Heart right ventricle (tissue), 16 donors: ENCODE data around the gene ZDHHC11. TPM values are rescaled to one million over a fixed set of nuclear protein-coding genes. Genes with fewer than 3 reads are reported as not detected.

Experiments
- ATAC-seq, 8 donors: fragments of 200-7000 bp; cut with Tn5 transposase; one replicate each; pipeline ENCODE4 v1.9.1; 2020; ENCODE audit warnings: mild to moderate bottlenecking in 8 of 8, moderate library complexity in 8 of 8, moderate number of reproducible peaks in 1 of 8
- DNase-seq, 2 donors: peaks; one replicate each; pipeline ENCODE4 v3.0.0-alpha.2; 2020
- H3K27ac ChIP-seq, 10 donors: fragments of 200-600 bp; sonication (generic) in 2 of 10; one replicate each; pipeline versions ENCODE4 v1.5.0 to v1.8.0; 2020 to 2022; ENCODE audit warnings: mild to moderate bottlenecking in 3 of 10
- H3K27me3 ChIP-seq, 7 donors: fragments of 200-600 bp; one replicate each; pipeline ENCODE4 v1.8.0; 2021 to 2022; ENCODE audit warnings: mild to moderate bottlenecking in 2 of 7
- H3K36me3 ChIP-seq, 9 donors: fragments of 200-600 bp; sonication (generic) in 1 of 9; one replicate each; pipeline versions ENCODE4 v1.5.0 to v1.8.0; 2020 to 2022; ENCODE audit warnings: mild to moderate bottlenecking in 2 of 9
- H3K4me1 ChIP-seq, 9 donors: fragments of 200-600 bp; sonication (generic) in 1 of 9; one replicate each; pipeline versions ENCODE4 v1.5.0 to v1.8.0; 2020 to 2022; ENCODE audit warnings: mild to moderate bottlenecking in 4 of 9
- H3K4me3 ChIP-seq, 10 donors: fragments of 200-600 bp; sonication (generic) in 2 of 10; one replicate each; pipeline versions ENCODE4 v1.5.0 to v1.8.0; 2020 to 2022; ENCODE audit warnings: mild to moderate bottlenecking in 7 of 10, moderate library complexity in 2 of 10
- H3K9me3 ChIP-seq, 11 donors: fragments of 200-600 bp in 10 of 11; sonication (generic) in 2 of 11; one replicate each; pipeline versions ENCODE4 v1.5.0 to v1.8.0; 2013 to 2022; ENCODE audit warnings: mild to moderate bottlenecking in 2 of 11, control low read depth in 1 of 11, moderate library complexity in 1 of 11
- WGBS, 2 donors: extraction: QIAGEN DNeasy Blood & Tissue Kit; methylation state at CpG; one replicate each; pipeline ENCODE4 v1.1.7; 2013; ENCODE audit warnings: inconsistent platforms in 1 of 2; 5-methylcytosine and 5-hydroxymethylcytosine counted together
- intact Hi-C, 10 donors: fragments of 100-400 bp; cut with DNase I; formaldehyde crosslinking; loops; one replicate each; pipeline versions ENCODE4 v1.11.1 to v1.14.2; 2022
- polyA plus RNA-seq, 2 donors: library from polyadenylated mRNA; stranded (reverse); fragments of 200-250 nt; gene quantifications; one replicate each; pipeline ENCODE4 v1.2.3, GENCODE V29; 2013
- total RNA-seq, 10 donors: library from RNA; stranded (reverse); fragmentation: NEBNext Ultra II Directional in 3 of 10; extraction: Animal tissue kit (Norgen Biotek cat#: 25700) in 3 of 10; gene quantifications; one replicate each; pipeline versions ENCODE4 v1.2.1 to v1.2.4, GENCODE V29; 2021 to 2023
- TF ChIP-seq, protein P1 (sequence below), 9 donors: fragments of 200-600 bp; sonication (generic) in 2 of 9; IDR thresholded peaks; one replicate each; pipeline versions ENCODE4 v1.5.0 to v1.8.0; 2021 to 2022; ENCODE audit warnings: antibody characterized with exemption in 9 of 9, mild to moderate bottlenecking in 5 of 9, moderate library complexity in 1 of 9
- donor health status: Arrhythmogenic right ventricular cardiomyopathy.
- donor health status: ischemic (EF 13 %, LVEDD 7.1; RV severe dilation, severe dysfunction).
- donor health status: healthy with polysubstance abuse.
- donor health status: DM: no; HTN: yes; CAD: no.
- donor health status: DM: no; HTN: no; CAD: no.
- donor health status: ischemic (EF 25% LVEDD 6.9; RV normal size, moderate dysfunction).
- donor health status: ischemic (EF 25% LVEDD 5.7; RV mildly dilated, moderate dysfunction).
- donor health status: healthy.
- donor health status: DM: yes; HTN: yes; CAD: no.
- donor health status: Ischemic cardiomyopathy.
- donor health status: ischemic (EF 35%, LVEDD 5.7; RV mildly dilated, moderate dysfunction).
- donor health status: nonischemic (EF 11% LVEDD 7.7; RV severe dilation, severe dysfunction).
- donor health status: DM: yes; HTN: yes; CAD: no.
- donor health status: PGD.
- donor health status: ischemic (EF 29% LVEDD 5.4; RV normal size, mild dysfunction).
- donor health status: nonischemic (EF 23%, LVEDD 6.1; RV moderate dilation, normal function).

The ZDHHC11 gene
- total and polyA plus RNA-seq, 12 donors: 7.8 to 54.7 (median 21.1) TPM

DNA sequence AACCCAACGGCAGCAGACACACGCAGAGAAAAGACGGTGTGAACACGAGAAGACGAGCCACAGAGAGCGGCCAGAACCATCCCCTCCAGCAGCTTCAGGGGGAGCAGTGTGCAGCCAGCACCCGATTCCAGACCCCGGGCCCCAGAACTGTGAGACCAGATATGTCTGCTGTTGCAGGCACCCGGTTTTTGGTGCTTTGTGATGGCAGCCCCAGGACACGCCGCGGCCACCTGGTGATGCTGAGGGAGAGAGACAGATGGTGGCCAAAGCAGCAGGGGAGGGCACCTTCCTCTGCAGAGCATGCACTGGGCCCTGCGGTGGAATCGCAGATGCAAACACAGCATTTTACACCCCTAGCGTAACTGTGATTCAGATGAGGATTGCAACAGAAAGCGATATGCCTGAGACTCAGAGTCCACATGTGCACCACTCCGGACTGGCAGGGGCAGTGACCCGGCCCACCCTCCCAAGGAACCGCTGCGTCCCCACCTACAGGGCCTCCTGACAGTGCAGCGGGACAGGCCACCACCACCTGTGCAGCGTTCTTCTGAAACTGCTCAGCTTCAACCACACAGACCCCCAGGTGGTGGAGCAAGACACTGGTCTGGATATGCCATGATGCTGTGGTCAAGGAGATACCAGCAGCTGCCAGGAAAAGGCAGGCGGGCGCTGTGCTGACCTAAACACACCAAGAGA, 90.3 kb downstream of the ZDHHC11 start:
- Histone ChIP-seq H3K4me3 (no peak overlapping the region), H3K36me3 (peaks cover 0 to 17% (median 0%) of the 10 kb centered on the region in 9 donors), H3K4me1 (peaks cover 23 to 55% (median 38%) of the 10 kb centered on the region in 9 donors), H3K27me3 (no peaks in the 10 kb centered on the region), H3K27ac (peak overlapping the region in 3 of 10 donors; percentile 83 to 89 (median 88)), H3K9me3 (peaks cover 0 to 4% (median 0%) of the 10 kb centered on the region in 11 donors)
- TF ChIP-seq, protein P1, sequence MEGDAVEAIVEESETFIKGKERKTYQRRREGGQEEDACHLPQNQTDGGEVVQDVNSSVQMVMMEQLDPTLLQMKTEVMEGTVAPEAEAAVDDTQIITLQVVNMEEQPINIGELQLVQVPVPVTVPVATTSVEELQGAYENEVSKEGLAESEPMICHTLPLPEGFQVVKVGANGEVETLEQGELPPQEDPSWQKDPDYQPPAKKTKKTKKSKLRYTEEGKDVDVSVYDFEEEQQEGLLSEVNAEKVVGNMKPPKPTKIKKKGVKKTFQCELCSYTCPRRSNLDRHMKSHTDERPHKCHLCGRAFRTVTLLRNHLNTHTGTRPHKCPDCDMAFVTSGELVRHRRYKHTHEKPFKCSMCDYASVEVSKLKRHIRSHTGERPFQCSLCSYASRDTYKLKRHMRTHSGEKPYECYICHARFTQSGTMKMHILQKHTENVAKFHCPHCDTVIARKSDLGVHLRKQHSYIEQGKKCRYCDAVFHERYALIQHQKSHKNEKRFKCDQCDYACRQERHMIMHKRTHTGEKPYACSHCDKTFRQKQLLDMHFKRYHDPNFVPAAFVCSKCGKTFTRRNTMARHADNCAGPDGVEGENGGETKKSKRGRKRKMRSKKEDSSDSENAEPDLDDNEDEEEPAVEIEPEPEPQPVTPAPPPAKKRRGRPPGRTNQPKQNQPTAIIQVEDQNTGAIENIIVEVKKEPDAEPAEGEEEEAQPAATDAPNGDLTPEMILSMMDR (IDR thresholded peaks at IDR 0.05): no peak
- 95 to 97% methylated on average over 24 of the region's 24 CpGs for WGBS, 2 donors
- DNase-seq (no peak), ATAC-seq (no peak)
- intact Hi-C loops: no loop called here

GRCh38 chr5:759781-760362, 90.9 kb downstream of the ZDHHC11 start:
- intact Hi-C loops: loop anchor here in 8 of 10 donors (2.0 to 10.0 kb wide), 6 partner anchors 67 to 132 kb away; partner anchors contain the start of genes BRD9 (in 1 of the 8), TPPP (in 1 of the 8) and TRIP13 (in 1 of the 8)
- H3K27ac ChIP-seq: peak overlapping the region in 9 of 10 donors; percentile 73 to 89 (median 83)
- peaks cover 23 to 55% (median 38%) of the 10 kb centered on the region in 9 donors for H3K4me1 ChIP-seq
- WGBS, 2 donors: 93 to 94% methylated on average over 22 of the region's 22 CpGs
- H3K9me3 ChIP-seq: no peaks in the 10 kb centered on the region
- H3K4me3 ChIP-seq: no peak overlapping the region
- DNase-seq (no peak), ATAC-seq (no peak)
- TF ChIP-seq, protein P1 (IDR thresholded peaks at IDR 0.05): no peak
- H3K27me3 ChIP-seq: no peaks in the 10 kb centered on the region
- H3K36me3 ChIP-seq: peaks cover 0 to 14% (median 0%) of the 10 kb centered on the region in 9 donors

GRCh38 chr5:759111-759751, 91.6 kb downstream of the ZDHHC11 start:
- Histone ChIP-seq H3K27ac (peak overlapping the region in 9 of 10 donors; percentile 73 to 89 (median 83)), H3K4me3 (peak overlapping the region in 7 of 10 donors; percentile 3 to 35 (median 25)), H3K36me3 (peaks cover 0 to 10% (median 0%) of the 10 kb centered on the region in 9 donors), H3K4me1 (peaks cover 23 to 55% (median 38%) of the 10 kb centered on the region in 9 donors), H3K9me3 (no peaks in the 10 kb centered on the region), H3K27me3 (no peaks in the 10 kb centered on the region)
- DNase-seq: peak; percentile 77 to 89
- 21 to 30% methylated on average over 33 of the region's 33 CpGs for WGBS, 2 donors
- TF ChIP-seq, protein P1 (IDR thresholded peaks at IDR 0.05): peak in 1 of 9 donors; percentile 19
- ATAC-seq: peak; percentile 70 to 89 (median 78)
- intact Hi-C loops: loop anchor here in 8 of 10 donors (2.0 to 10.0 kb wide), 6 partner anchors 66 to 133 kb away; partner anchors contain the start of genes BRD9 (in 1 of the 8), TPPP (in 1 of the 8) and TRIP13 (in 1 of the 8)

DNA sequence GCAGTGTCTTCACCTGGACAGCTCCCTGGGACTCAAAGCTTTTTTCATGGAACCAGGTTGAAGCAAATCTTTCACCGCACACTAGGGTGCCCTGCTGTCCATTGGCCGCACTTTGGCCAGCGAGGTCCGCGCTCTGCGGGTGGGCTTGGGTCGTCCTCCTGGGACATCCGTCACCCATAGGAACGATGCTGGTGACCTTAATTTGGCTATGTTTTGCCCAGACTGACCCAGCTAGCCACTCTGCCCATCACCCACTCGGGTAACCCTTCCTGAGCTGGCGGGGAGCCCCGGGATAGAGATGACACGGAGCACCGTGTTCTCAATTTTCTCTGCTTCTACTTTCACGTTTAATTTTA, 92.1 kb downstream of the ZDHHC11 start:
- DNase-seq (no peak), ATAC-seq (peak in 5 of 8 donors; percentile 0 to 5 (median 3))
- Histone ChIP-seq H3K4me1 (peaks cover 23 to 55% (median 38%) of the 10 kb centered on the region in 9 donors), H3K9me3 (no peaks in the 10 kb centered on the region), H3K27ac (peak overlapping the region in 9 of 10 donors; percentile 73 to 89 (median 83)), H3K27me3 (no peaks in the 10 kb centered on the region), H3K4me3 (peak overlapping the region in 8 of 10 donors; percentile 3 to 35 (median 24)), H3K36me3 (peaks cover 0 to 5% (median 0%) of the 10 kb centered on the region in 9 donors)
- intact Hi-C loops: loop anchor here in 8 of 10 donors (2.0 to 10.0 kb wide), 6 partner anchors 66 to 134 kb away; partner anchors contain the start of genes BRD9 (in 1 of the 8), TPPP (in 1 of the 8) and TRIP13 (in 1 of the 8)
- TF ChIP-seq, protein P1 (IDR thresholded peaks at IDR 0.05): no peak
- WGBS, 2 donors: 59 to 73% methylated on average over 15 of the region's 15 CpGs
